ENCODE measurements around the gene KCNMA1.

DNA sequence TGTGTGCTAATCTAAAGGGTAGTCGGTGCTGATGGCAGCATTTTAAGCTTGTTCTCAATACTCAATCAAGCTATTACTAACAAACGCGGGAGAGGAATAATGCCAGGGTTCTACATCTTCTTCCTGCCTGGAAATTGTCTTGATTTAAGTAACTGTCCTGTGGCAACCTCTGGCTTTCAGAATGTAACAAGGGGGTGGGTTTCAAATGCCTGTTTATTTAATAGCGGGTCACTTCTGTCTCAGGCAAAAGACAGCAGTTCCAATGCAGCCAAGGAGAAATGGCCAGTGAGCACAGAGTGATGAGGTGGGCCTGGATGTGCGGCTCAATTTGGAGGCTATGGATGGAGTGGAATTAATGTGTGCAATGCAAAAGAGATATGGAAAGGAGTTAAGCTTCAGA is 692.4 kb downstream of the KCNMA1 start:
- TF ChIP-seq, protein P1, sequence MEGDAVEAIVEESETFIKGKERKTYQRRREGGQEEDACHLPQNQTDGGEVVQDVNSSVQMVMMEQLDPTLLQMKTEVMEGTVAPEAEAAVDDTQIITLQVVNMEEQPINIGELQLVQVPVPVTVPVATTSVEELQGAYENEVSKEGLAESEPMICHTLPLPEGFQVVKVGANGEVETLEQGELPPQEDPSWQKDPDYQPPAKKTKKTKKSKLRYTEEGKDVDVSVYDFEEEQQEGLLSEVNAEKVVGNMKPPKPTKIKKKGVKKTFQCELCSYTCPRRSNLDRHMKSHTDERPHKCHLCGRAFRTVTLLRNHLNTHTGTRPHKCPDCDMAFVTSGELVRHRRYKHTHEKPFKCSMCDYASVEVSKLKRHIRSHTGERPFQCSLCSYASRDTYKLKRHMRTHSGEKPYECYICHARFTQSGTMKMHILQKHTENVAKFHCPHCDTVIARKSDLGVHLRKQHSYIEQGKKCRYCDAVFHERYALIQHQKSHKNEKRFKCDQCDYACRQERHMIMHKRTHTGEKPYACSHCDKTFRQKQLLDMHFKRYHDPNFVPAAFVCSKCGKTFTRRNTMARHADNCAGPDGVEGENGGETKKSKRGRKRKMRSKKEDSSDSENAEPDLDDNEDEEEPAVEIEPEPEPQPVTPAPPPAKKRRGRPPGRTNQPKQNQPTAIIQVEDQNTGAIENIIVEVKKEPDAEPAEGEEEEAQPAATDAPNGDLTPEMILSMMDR (IDR thresholded peaks at IDR 0.05 in 2 of 3, conservative IDR thresholded peaks at IDR 0.05 in 1 of 3; ENCODE audit: control insufficient read depth in 2 of 3, extremely low read depth in 1 of 3, insufficient read depth in 1 of 3, low read depth in 3 of 3, low read length in 3 of 3): no peak
- no peak for TF ChIP-seq CREB1 (IDR thresholded peaks at IDR 0.05; ENCODE audit: low read depth)
- TF ChIP-seq, protein P2, sequence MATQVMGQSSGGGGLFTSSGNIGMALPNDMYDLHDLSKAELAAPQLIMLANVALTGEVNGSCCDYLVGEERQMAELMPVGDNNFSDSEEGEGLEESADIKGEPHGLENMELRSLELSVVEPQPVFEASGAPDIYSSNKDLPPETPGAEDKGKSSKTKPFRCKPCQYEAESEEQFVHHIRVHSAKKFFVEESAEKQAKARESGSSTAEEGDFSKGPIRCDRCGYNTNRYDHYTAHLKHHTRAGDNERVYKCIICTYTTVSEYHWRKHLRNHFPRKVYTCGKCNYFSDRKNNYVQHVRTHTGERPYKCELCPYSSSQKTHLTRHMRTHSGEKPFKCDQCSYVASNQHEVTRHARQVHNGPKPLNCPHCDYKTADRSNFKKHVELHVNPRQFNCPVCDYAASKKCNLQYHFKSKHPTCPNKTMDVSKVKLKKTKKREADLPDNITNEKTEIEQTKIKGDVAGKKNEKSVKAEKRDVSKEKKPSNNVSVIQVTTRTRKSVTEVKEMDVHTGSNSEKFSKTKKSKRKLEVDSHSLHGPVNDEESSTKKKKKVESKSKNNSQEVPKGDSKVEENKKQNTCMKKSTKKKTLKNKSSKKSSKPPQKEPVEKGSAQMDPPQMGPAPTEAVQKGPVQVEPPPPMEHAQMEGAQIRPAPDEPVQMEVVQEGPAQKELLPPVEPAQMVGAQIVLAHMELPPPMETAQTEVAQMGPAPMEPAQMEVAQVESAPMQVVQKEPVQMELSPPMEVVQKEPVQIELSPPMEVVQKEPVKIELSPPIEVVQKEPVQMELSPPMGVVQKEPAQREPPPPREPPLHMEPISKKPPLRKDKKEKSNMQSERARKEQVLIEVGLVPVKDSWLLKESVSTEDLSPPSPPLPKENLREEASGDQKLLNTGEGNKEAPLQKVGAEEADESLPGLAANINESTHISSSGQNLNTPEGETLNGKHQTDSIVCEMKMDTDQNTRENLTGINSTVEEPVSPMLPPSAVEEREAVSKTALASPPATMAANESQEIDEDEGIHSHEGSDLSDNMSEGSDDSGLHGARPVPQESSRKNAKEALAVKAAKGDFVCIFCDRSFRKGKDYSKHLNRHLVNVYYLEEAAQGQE (IDR thresholded peaks at IDR 0.05; ENCODE audit: low read depth, low read length): no peak
- TF ChIP-seq, protein P3, sequence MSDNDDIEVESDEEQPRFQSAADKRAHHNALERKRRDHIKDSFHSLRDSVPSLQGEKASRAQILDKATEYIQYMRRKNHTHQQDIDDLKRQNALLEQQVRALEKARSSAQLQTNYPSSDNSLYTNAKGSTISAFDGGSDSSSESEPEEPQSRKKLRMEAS (IDR thresholded peaks at IDR 0.05; ENCODE audit: low read depth, low read length): no peak
